Activated CD4-positive, alpha-beta T cell treated with anti-CD3 and anti-CD28 coated beads for 4 hours (primary cell): ENCODE measurements around the gene LARP6.
"Not testable (repeated sequence)": the region's sequence is repeated elsewhere in the genome, so short reads cannot be mapped to it uniquely, and the experiment has no call there.

Source experiments
- DNase-seq, 2 donors: peaks; one replicate each; pipeline ENCODE4 v3.0.0-alpha.2; 2020

Gene LARP6

GRCh38 chr15:70829371-70830166 is 24.4 kb downstream of the LARP6 start:
- no peak for DNase-seq

GRCh38 chr15:70827721-70828120 is 26.2 kb downstream of the LARP6 start:
- no peak for DNase-seq

- no peak for DNase-seq
Observed at GRCh38 chr15:70826634-70827033, 27.3 kb downstream of the LARP6 start.

GRCh38 chr15:70825841-70826240 is 28.1 kb downstream of the LARP6 start:
- no peak for DNase-seq

- DNase-seq, result no peak
Observed at GRCh38 chr15:70823196-70823595, 30.8 kb downstream of the LARP6 start.

- no peak for DNase-seq
Observed at GRCh38 chr15:70820214-70820613, 33.7 kb downstream of the LARP6 start.

- DNase-seq, result no peak
Observed at GRCh38 chr15:70818580-70818979, 35.4 kb downstream of the LARP6 start.

- no peak for DNase-seq
Observed at GRCh38 chr15:70817266-70817665, 36.7 kb downstream of the LARP6 start.

- no peak for DNase-seq
Observed at GRCh38 chr15:70815604-70816003, 38.4 kb downstream of the LARP6 start.

- not testable (repeated sequence) for DNase-seq
Observed at GRCh38 chr15:70815011-70815410, 38.9 kb downstream of the LARP6 start.

- no peak for DNase-seq
Observed at GRCh38 chr15:70812827-70813364, 41.1 kb downstream of the LARP6 start.

GRCh38 chr15:70810916-70811578 is 42.9 kb downstream of the LARP6 start:
- DNase-seq, result no peak

- no peak for DNase-seq
Observed at GRCh38 chr15:70806992-70807712, 46.8 kb downstream of the LARP6 start.

- not testable (repeated sequence) for DNase-seq
Observed at GRCh38 chr15:70804388-70804787, 49.6 kb downstream of the LARP6 start.

- DNase-seq, result no peak
Observed at GRCh38 chr15:70802629-70803028, 51.3 kb downstream of the LARP6 start.

- DNase-seq, result no peak
Observed at GRCh38 chr15:70801109-70801508, 52.8 kb downstream of the LARP6 start.

GRCh38 chr15:70799667-70800450 is 54.1 kb downstream of the LARP6 start:
- no peak for DNase-seq

- no peak for DNase-seq
Observed at GRCh38 chr15:70797464-70797863, 56.5 kb downstream of the LARP6 start.

GRCh38 chr15:70796516-70797310 is 57.2 kb downstream of the LARP6 start:
- no peak for DNase-seq

- DNase-seq, result no peak
Observed at GRCh38 chr15:70795311-70795665, 58.7 kb downstream of the LARP6 start.

- DNase-seq, result no peak
Observed at GRCh38 chr15:70794596-70795310, 59.2 kb downstream of the LARP6 start.
